ENCODE data around the gene DOCK10.
A peak's percentile ranks its signal among the peaks of the same experiment; 100 is the strongest.

Gene DOCK10

DNA sequence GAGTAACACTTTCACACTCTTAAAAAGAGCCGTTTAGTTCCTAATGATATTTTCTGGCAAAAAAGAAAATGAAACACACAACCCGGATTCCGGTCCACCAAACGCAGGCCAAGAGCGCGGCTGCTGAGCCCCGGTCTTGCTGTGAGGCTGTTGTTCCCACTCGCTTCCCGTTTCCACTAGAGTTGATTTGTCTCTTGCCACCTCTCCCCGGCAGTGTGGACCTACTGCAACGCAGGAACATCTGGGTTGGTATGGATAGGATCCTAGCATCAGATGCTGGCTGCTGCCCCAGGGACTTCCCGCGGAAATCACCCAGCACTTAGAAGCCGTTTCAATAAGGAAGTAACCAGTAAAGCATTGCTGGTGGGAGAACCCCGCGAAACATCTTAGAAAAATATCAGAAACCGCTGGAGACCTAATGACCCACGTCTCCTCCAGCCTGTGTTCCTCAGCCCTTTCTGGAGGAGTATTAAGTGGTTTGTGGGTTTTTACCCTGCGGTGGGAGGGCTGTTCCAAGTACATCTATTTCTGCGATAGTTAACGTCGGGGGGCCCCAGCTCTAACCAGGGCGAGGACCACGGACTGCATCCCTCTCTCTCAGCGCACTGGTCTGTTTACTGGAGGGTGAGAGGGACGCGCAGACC lies 939 bp downstream of the DOCK10 start:
- DNase-seq (ENCODE audit: low read depth), result peak; percentile 73

- no peak for DNase-seq (ENCODE audit: low read depth)
These were observed 1.4 kb downstream of the DOCK10 start for GRCh38 chr2:225040856-225041206.

DNA sequence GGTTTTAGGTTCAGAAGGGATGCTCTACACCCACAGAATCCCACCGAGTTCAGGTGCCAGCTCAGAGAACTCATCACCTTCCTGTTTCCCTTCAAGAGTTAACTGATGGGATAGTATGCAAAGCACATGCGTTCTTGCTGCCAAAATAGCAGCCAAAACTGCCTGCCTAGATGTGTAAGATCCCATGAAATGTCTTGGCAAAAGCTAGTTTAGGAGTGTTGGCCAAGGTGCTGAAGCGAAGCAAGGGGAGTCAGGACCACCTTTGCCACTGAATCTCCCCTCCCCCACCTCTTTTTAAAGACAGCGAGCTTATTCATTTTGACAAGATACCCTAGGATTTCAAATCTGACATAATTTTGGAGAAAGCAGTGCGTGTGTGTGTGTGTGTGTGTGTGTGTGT lies 2.1 kb downstream of the DOCK10 start:
- DNase-seq (ENCODE audit: low read depth), result peak; percentile 46

- DNase-seq (ENCODE audit: low read depth), result no peak
These were observed 4.1 kb downstream of the DOCK10 start for GRCh38 chr2:225038231-225038523.

DNA sequence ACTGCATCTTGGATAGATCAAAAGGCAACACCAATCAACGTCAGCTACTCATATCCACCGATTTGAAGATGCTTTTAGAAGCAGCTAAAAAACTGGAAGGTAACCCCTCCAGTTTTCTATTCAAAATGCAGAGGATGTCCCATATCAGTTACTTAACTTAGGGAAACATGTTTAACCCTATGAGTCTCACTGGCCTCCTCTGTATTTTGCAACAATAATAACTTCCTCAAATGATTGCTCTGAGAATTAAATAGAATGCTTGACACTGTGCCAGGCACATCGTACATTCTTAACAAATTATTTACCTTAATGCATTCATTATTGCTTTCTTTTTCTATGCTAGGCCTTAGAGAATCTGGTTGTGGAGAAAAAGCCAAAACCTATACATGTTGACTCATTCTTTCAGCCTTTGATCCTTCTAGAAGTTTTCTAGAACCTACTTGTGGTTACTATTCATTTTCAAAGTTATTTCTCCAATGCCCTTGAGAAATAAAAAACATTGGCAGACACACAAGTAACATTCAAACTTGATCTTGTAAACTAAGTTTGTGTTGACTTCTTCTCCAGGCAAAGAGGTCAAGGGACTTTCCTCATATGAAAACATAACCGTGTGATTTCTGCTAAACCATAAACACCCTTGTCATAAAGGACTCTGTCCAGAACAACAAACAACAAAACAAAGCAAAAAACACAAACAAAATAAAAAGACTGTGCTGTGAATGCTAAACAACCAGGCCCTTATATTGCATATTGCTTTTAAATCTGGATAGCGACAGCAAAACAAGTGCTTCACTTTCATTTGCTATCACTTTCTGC lies 4.6 kb downstream of the DOCK10 start:
- DNase-seq (ENCODE audit: low read depth), result no peak

GRCh38 chr2:225036431-225036830 lies 5.8 kb downstream of the DOCK10 start:
- DNase-seq (ENCODE audit: low read depth), result no peak

- DNase-seq (ENCODE audit: low read depth), result no peak
These were observed 8.6 kb downstream of the DOCK10 start for GRCh38 chr2:225033440-225034318.

DNA sequence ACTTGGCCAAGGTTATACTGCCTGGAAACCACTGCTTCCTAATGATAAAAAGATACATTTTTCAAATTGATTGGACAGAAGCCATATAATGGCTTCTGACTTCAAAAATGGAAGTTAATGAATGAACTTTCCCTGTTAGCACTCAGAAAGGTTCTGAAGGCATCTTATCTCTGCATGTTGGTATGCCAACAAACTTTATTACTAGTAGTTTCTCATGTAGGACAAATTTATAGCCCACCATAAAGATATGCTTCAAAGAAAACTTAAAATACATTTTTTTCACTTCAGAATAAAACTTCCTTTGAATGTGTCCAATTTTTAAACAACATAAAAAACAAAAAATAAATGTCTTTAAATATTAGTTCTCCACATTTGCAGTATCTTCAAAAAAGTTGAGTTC lies 10.0 kb downstream of the DOCK10 start:
- no peak for DNase-seq (ENCODE audit: low read depth)

DNA sequence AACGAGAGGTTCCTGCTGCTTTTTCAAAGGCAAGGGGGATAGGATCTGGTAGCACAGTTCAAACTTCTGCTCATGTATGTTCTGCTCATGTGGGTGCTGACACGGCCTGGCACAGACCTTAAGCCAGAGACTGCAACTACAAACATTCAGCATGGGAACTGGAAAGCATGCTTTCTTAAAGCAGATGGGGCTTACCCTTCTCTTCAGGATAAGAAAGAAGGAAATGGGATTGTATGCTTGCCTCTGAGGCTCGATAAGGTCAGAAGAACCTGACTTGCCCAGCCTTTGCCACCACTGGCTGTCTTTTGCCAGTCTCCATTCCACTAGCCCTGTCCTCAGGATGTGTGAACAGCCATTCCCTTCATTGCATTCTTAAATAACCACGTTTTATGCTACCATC lies 10.7 kb downstream of the DOCK10 start:
- no peak for DNase-seq (ENCODE audit: low read depth)

DNA sequence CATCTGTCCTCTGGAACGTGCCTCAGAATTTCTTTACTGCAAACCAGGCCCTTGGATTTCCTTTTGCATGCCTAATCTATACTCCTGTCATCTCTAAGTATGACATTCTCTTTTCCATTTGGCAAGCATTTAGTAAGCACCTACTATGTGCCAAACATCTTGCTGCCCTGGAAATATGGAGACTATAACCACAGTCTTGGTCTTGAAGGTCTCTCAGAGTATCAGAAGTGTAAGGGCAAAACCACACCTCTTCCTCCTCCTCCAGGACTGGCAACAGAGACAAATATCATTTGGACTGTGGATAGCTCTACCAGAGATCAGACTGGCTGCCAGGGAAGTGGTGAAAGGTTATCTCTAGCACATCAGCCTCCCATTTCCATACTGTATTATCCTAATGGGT lies 11.4 kb downstream of the DOCK10 start:
- no peak for DNase-seq (ENCODE audit: low read depth)

DNA sequence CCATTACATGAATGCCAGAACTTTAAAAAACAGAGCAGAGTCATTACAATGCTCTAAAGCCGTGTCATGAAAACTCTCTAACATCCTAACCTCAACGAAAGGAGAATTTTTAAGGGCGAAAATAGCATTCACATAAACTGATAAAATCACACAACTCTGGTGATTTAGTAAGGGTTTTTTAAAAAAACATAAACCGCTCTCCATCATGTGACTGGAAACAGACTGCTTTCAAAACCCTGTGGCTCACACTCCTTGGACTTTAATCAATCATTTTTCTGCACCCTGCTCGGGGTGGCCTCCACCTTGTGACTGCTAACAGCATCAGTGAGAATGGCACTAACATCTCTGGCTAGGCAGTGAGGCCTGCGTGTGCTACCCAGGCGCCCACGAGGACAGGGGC lies 12.1 kb downstream of the DOCK10 start:
- no peak for DNase-seq (ENCODE audit: low read depth)

GRCh38 chr2:225028572-225028971 lies 13.7 kb downstream of the DOCK10 start:
- no peak for DNase-seq (ENCODE audit: low read depth)

DNA sequence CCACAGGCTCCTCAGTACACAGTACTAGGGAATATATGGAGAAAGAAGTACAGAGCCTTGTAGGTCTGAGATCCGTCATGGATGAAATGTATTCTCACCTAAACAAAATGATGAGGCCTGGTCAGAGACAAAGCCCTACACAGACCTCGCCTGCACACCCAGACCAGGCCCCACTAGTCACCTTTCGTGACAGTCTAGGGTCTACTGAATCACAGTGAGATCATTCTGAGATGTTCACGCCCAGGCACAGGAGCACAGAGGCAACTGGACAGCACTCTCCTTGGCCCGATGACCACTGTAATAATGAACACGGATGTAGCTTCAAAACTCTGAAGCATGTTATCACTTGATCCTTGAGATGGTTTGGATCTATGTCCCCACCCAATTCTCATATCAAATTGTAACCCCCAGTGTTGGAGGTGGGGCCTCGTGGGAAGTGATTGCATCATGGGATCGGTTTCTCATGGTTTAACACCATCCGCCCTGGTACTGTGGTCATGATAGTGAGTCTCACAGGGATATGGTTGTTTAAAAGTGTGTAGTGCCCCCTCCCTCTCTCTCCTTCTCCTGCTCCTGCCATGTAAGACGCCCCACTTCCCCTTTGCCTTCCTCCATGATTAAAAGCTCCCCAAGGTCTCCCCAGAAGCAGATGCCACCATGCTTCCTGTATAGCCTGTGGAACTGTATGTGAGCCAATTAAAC lies 15.1 kb downstream of the DOCK10 start:
- DNase-seq (ENCODE audit: low read depth), result no peak

GRCh38 chr2:225025917-225026571 lies 16.2 kb downstream of the DOCK10 start:
- DNase-seq (ENCODE audit: low read depth), result peak; percentile 93

- no peak for DNase-seq (ENCODE audit: low read depth)
These were observed 20.1 kb downstream of the DOCK10 start for GRCh38 chr2:225022188-225022587.

- peak; percentile 45 for DNase-seq (ENCODE audit: low read depth)
These were observed 22.0 kb downstream of the DOCK10 start for GRCh38 chr2:225020168-225020849.

- no peak for DNase-seq (ENCODE audit: low read depth)
These were observed 23.2 kb downstream of the DOCK10 start for GRCh38 chr2:225019105-225019504.

DNA sequence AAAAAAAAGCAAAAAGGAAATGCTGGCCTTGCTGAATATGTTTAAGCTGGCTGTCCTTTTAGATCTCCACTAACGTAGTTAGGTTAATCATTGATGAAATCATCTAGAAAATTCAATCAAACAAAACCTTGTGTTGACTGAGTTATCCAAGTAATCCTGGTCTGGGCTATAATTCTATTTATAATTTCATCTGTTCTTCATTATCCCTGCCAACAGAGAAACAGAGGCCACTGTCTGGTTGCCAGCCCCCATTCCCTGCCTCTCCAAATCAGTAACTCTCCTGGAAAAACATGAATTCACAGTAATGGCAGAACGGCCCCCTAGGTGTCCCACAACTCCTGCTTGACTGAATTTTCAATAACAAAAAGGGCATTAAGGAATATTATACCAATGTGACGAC lies 24.6 kb downstream of the DOCK10 start:
- DNase-seq (ENCODE audit: low read depth), result no peak

GRCh38 chr2:225017098-225017685 lies 25.1 kb downstream of the DOCK10 start:
- DNase-seq (ENCODE audit: low read depth), result no peak

DNA sequence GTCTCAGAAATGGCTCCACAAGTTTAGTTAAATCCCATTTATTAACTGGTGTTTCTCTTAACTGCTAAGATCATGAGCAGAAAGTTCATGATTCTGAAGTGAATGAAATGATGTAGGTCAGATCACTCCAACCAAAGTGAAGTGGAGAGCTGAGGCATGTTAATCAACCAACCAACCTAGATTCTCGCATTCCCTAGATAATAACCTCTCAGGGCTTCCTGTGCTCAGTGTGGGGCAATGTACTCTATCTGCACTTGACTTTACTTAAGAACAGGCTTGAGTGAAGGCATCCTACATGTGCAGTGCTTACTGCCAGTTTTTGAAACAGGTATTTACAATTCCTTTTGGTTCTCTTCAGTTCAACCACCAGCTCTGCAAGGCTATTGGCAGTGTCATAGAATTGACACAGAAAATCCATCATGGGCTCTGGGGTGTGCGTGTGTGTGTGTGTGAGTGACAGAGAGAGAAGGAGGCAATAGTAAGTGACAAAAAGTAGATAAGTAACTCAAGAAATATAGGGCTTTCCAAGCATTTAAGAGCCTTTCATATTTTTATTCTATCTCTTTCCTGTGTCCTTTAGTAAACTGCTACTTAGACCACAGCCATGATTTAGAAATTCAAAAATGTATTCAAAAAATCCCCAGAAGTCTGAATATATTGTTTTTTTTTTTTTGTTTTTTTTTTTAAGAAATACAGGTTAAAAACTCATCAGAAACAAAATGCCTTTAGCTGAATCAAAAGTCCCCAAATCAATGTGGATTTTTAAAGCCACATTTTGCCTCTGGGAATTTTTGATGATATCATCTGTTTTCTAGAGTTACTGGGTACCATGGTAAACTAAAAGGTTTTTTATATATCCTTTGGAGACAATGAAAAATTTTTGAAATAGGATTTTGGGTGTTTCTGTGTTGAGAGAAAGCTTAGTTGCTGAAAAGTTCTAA lies 28.6 kb downstream of the DOCK10 start:
- peak; percentile 43 for DNase-seq (ENCODE audit: low read depth)
